GM12892 (cell line): ENCODE results near the gene EXOC3L1.

Source experiments
- POLR2A ChIP-seq: IDR thresholded peaks from 2 replicates; pipeline ENCODE4 v1.6.1; 2011; ENCODE audit warnings: low read depth, low read length, control low read depth
- POLR2AphosphoS5 ChIP-seq: IDR thresholded peaks from 2 replicates; pipeline ENCODE4 v1.6.1; 2011; ENCODE audit warnings: low read depth, low read length, control low read depth
- TAF1 ChIP-seq: IDR thresholded peaks from 2 replicates; pipeline ENCODE4 v1.6.1; 2011; ENCODE audit warnings: low read depth, mild to moderate bottlenecking, control low read depth, low read length, borderline replicate concordance

DNA sequence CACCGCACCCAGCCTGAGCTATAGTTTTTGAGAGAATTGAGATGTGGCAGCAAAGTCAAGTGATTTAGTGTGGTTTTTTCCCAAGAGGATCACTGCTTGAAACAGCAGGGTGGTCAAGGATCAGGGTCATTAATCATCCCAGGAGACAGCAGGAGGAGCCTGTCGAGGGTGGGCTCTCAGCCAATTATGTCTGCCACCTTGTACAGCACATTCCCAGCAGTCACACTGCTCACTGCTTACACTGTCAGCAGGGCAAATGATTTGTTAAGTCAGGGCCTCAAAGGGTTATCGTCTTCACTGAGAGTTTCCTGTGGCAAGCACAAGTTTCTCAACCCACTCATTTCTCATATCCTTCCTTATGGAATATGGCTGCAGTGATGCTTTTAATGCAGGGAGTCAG, 52.3 kb downstream of the EXOC3L1 start:
- TF ChIP-seq POLR2A (no peak), POLR2AphosphoS5 (no peak), TAF1 (no peak)
